OCI-LY1 (cell line): Measurements from ENCODE around the gene SERPINI2.

ENCODE experiments used
- CTCF ChIP-seq: fragments of 200-600 bp; sonication (generic), shearing (Covaris generic); IDR thresholded peaks from 2 replicates; pipeline ENCODE4 v1.5.1; 2017; ENCODE audit warnings: mild to moderate bottlenecking, antibody characterized with exemption, low read length, moderate library complexity, mixed read lengths
- EZH2 ChIP-seq: fragments of 200-600 bp; sonication (generic), shearing (Covaris generic); IDR thresholded peaks from 2 replicates; pipeline ENCODE4 v1.8.0; 2017; ENCODE audit warnings: borderline replicate concordance, mixed run types, mild to moderate bottlenecking, antibody characterized with exemption, low read length, moderate library complexity, mixed read lengths

- TF ChIP-seq CTCF (peak; percentile 72), EZH2 (no peak)
Measured at GRCh38 chr3:167406876-167407492, 66.9 kb downstream of the SERPINI2 start.
